HG03135 (cell line): ENCODE data around the gene TRAK2.
"Not testable (repeated sequence)": the region's sequence is repeated elsewhere in the genome, so short reads cannot be mapped to it uniquely, and the experiment has no call there.

ENCODE experiments used
- ATAC-seq: cut with Tn5 transposase; IDR thresholded peaks from one replicate; pipeline ENCODE4 v1.9.1; 2021; ENCODE audit warnings: mild to moderate bottlenecking, moderate library complexity; ENCODE audit not compliant: unreplicated experiment

The TRAK2 gene

GRCh38 chr2:201419057-201419635 is 32.1 kb downstream of the TRAK2 start:
- no peak for ATAC-seq

DNA sequence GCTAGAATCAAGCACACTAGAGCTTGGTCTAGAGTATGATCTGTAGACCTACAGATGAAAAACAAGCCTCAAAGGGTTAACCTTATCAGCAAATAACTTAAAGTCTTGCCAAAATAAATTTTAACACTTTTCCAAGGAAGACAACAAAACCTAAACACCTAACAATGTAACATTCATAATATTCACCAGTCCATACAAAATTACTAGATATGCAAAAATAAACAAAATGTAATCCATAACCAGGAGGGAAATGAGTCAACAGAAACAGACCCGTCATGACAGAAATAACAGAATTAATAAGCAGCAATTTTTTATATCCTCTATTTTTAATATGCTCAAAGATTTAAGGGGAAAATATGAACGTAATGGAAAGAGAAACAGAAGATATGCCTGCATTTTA is 36.1 kb downstream of the TRAK2 start:
- ATAC-seq = no peak

GRCh38 chr2:201414099-201415023 is 36.9 kb downstream of the TRAK2 start:
- peak; percentile 67 for ATAC-seq

DNA sequence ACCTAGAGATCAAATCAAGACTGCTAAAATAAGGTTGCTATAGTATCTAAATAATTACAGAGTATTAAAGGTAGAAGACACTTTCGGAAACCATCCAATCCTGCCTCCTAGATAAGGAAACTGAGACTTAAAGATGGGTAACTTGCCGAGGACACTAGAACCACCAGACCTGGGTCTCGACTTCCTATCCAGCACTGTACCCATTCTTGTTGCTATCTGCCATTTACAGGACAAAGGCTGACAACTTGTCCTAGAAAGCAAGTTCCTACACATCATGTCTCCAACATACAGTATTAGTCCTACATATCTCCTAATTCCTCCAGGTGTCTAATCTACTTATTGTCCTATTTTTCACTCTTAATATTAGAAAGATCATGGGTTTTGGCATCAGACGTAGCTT is 37.7 kb downstream of the TRAK2 start:
- ATAC-seq = no peak

GRCh38 chr2:201413143-201413542 is 38.1 kb downstream of the TRAK2 start:
- no peak for ATAC-seq

DNA sequence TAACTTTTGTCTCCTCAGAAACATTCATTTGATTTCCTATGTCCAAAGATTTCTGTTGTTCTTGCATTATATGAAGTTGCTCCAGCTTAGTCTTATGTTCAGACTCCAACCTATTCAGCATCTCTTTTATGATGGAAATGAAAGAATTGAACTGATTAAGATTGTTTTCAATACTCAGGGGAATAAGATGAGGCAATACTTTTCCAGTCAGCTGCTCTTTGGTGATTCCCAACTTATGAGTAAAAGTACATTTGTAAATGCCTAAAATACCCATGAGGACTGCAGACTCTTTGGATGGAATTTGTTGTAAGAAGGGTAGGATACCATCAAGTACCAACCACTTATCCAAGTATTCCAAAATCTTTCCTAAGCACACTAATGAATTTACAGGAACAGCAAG is 39.8 kb downstream of the TRAK2 start:
- ATAC-seq = no peak

DNA sequence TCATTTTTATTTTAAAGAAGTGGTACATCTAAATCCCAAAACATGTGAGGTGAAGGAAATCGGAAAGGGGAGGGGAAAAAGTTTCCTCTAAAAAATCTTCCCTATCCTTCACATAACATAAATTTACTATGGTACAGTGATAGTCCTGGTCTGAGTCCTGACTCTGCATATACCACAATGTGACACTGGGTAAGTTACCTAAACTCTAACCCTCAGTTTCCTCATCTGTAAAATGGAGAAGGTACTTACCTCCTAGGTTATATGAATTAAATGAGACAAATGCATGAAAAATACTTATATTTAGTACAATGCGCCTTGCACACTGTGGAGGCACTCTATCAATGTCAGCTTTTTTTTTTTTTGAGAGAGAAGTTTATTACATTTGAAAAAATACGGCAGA is 42.3 kb downstream of the TRAK2 start:
- no peak for ATAC-seq

DNA sequence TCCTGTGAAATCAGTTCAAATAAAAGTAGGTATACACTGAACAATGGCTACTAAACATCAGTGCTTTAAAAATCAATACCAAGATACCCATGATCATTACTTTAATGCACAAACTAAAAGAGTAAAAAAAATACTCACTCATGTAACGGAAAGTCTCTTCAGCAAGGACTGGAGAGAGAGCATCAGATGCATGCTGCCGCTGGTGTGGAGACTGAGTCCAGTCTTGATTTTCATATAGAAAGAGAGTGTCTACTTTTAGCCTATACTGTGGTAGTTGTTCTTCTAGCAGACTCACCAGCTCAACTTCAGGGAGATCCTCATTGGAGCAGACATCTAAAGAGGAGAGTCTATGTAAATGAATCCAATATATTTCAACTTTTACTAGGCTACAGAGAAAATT is 44.0 kb downstream of the TRAK2 start:
- no peak for ATAC-seq

GRCh38 chr2:201406077-201406662 is 45.1 kb downstream of the TRAK2 start:
- no peak for ATAC-seq

DNA sequence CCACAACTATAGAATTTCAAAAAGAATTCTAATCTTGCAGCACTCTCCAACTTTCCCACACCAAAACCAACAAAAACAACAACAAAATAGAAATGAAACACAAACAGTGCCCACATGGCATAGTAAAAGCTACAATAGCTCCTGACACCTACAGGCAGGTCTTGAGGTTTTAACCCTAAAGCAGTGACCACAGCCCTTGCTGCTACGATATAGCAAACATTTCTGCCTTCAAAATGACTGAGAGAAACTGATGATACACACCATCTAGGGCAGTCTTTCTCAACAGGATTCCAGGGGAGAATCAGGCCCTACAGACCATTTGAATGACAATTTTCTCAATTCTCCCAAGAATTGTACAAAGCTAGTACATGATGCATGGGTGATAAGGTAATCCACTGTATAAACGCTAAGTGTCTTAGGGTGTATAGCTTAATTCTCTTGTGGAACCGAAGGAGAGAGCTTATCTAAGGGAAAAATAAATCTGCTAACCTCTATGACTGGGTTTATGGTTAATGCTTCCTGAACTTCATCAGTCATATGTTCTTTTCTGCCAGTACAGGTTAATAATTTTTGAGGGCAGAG is 46.5 kb downstream of the TRAK2 start:
- ATAC-seq = no peak

DNA sequence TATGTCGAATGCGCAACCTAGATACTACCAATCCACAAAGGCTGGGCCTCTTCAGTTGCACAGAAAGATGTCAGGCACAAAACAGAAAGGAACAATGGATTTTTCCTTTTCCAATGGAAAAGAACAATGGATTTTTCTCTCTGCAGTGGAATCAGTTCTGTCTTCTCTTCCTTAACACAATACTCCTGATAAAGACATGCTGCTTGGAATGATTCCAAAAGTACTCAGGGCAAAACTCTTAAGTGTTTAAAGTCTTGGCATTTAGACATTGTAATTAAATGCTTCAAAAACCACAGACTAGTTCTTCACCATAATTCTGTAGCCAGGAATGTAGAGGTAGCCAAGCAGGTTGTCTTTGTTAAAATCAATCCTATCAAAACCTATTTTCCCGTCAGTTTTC is 47.4 kb downstream of the TRAK2 start:
- ATAC-seq = no peak

- ATAC-seq = no peak
These were observed 48.4 kb downstream of the TRAK2 start for GRCh38 chr2:201402651-201403562.

DNA sequence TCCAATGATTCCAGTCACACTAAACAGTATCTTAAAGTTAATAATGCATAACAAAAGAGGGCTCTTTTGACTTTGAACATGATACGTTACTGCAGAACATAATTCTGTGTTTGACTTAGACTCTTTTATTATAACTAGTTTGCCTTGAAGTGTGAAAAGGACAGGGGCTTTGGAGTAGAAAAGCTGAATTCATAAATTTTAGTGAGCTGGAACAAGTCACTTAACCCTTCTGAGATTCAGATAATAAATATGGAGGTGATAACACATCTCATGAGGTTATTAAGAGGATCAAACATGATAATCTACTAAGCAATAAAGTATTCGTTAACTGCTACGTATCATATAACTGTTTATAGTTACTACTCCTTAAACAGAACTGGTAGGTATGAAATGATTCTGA is 49.4 kb downstream of the TRAK2 start:
- no peak for ATAC-seq

GRCh38 chr2:201396595-201396994 is 54.7 kb downstream of the TRAK2 start:
- no peak for ATAC-seq

GRCh38 chr2:201383136-201383535 is 68.1 kb downstream of the TRAK2 start:
- ATAC-seq = no peak

DNA sequence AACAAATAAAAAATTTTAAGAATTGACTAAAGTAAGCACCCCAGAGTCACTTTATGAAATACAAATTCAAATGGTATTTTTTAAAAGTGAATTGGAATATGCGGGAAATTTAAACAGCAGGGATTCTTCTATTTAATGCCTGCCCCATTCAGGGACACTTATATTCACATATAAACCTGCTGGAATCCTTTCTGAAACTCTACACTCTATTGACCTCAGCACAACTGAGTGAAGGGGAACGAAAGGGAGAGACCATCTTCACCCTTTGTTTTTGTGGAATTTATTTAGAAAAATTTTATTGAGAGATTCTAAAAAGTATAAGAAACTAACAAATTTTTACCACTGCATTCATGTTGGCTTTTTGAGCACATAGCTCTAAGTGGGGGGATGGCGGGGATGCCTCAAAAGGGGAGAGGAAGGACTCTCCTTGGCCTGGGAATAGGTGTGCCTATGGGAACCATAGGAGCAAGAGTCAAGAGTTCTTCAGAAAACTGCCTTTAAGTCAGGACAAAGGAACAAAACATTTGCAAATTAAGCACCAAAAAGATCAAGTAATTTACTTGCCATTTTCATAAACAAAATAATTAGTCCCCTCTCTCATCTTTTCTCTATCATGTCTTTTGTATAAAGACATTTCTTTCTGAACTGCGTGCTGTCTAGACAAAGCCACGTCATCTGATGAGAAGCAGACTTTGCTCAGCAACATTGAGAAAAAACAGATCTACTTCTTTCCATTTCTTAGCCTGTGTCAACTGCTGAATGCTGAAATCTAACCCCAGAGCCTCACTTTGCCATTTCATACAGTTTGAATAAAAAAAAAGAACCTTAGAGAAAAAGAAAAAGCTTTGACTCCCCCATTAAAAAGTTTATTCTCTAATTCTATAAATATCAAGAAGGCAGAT is 72.5 kb downstream of the TRAK2 start:
- no peak for ATAC-seq

GRCh38 chr2:201377218-201377617 is 74.0 kb downstream of the TRAK2 start:
- no peak for ATAC-seq

- ATAC-seq = no peak
These were observed 81.5 kb downstream of the TRAK2 start for GRCh38 chr2:201369775-201370174.

- not testable (repeated sequence) for ATAC-seq
These were observed 81.9 kb downstream of the TRAK2 start for GRCh38 chr2:201369318-201369717.

GRCh38 chr2:201366146-201366545 is 85.1 kb downstream of the TRAK2 start:
- ATAC-seq = no peak
